IMR-90 (cell line): ENCODE measurements around the gene DNMT3A. TPM values are rescaled to one million over a fixed set of nuclear protein-coding genes. Genes with fewer than 3 reads are reported as not detected.

Experiments used
- ATAC-seq: fragments of 200-7000 bp; cut with Tn5 transposase; 2 replicates; pipeline ENCODE4 v1.9.1; 2020; ENCODE audit warnings: low read depth, mild to moderate bottlenecking, moderate library complexity
- BruUV-seq: library from RNA; stranded (reverse); fragments of 400-500 nt; replicated peaks from 2 replicates; lab custom pipeline; 2021; lab: Mats Ljungman, UMichigan
- CTCF ChIA-PET: fragments of 300-600 bp; formaldehyde crosslinking; extraction: SDS; loops from one replicate; lab custom pipeline; 2021; ENCODE audit warnings: antibody characterized with exemption; lab: Yijun Ruan, JAX
- POLR2A ChIA-PET: fragments of 300-600 bp; sonication (Branson Sonifier 250); formaldehyde crosslinking; loops from one replicate; lab custom pipeline; 2022; ENCODE audit warnings: antibody characterized with exemption; ENCODE audit not compliant: unreplicated experiment; lab: Charles Lee
- DNase-seq: peaks from one replicate; pipeline ENCODE4 v3.0.0; 2013
- H2AFZ ChIP-seq: replicated peaks from 2 replicates; pipeline ENCODE3; 2013; ENCODE audit warnings: low read length, mild to moderate bottlenecking; ENCODE audit not compliant: poor library complexity
- H2AK5ac ChIP-seq: 2 replicates; pipeline ENCODE4 v1.6.1; 2013; ENCODE audit warnings: low read depth, low read length, inconsistent platforms
- H2AK9ac ChIP-seq: replicated peaks from 2 replicates; pipeline ENCODE3; 2013; ENCODE audit warnings: mild to moderate bottlenecking, low read depth, low read length, moderate library complexity; ENCODE audit not compliant: poor library complexity
- H2BK120ac ChIP-seq: 2 replicates; pipeline ENCODE4 v1.6.1; 2013; ENCODE audit warnings: low read depth, low read length, inconsistent platforms
- H2BK15ac ChIP-seq: 3 replicates; pipeline ENCODE4 v1.6.1; 2013; ENCODE audit warnings: low read depth, low read length, inconsistent platforms
- H2BK20ac ChIP-seq: 2 replicates; pipeline ENCODE4 v1.6.1; 2013; ENCODE audit warnings: low read depth, mild to moderate bottlenecking, inconsistent platforms, low read length, moderate library complexity
- H2BK5ac ChIP-seq: 2 replicates; pipeline ENCODE4 v1.6.1; 2013; ENCODE audit warnings: mild to moderate bottlenecking, low read depth, low read length, inconsistent platforms; ENCODE audit not compliant: poor library complexity, severe bottlenecking
- H3K14ac ChIP-seq: replicated peaks from 2 replicates; pipeline ENCODE4 v1.6.1; 2013; ENCODE audit warnings: low read depth, low read length, inconsistent platforms
- H3K18ac ChIP-seq: 2 replicates; pipeline ENCODE4 v1.6.1; 2013; ENCODE audit warnings: low read depth, low read length, control low read depth
- H3K23ac ChIP-seq: 2 replicates; pipeline ENCODE4 v1.6.1; 2013; ENCODE audit warnings: low read depth, low read length, inconsistent platforms
- H3K27ac ChIP-seq: 2 replicates; pipeline ENCODE4 v1.5.1; 2013; ENCODE audit warnings: mild to moderate bottlenecking, control low read depth, low read length; ENCODE audit not compliant: insufficient read depth
- H3K27me3 ChIP-seq: 2 replicates; pipeline ENCODE4 v1.6.1; 2013; ENCODE audit warnings: low read length; ENCODE audit not compliant: control insufficient read depth, insufficient read depth
- H3K36me3 ChIP-seq: 2 replicates; pipeline ENCODE4 v1.6.1; 2013; ENCODE audit warnings: low read length, mixed read lengths; ENCODE audit not compliant: control insufficient read depth, insufficient read depth
- H3K4ac ChIP-seq: 2 replicates; pipeline ENCODE4 v1.6.1; 2013; ENCODE audit warnings: low read depth, low read length, inconsistent platforms
- H3K4me1 ChIP-seq: 2 replicates; pipeline ENCODE4 v1.6.1; 2013; ENCODE audit warnings: low read length, mixed read lengths; ENCODE audit not compliant: control insufficient read depth, insufficient read depth
- H3K4me2 ChIP-seq: 2 replicates; pipeline ENCODE4 v1.6.1; 2013; ENCODE audit warnings: low read depth, mild to moderate bottlenecking, control low read depth, low read length, moderate library complexity
- H3K4me3 ChIP-seq: 2 replicates; pipeline ENCODE4 v1.5.1; 2013; ENCODE audit warnings: low read depth, mild to moderate bottlenecking, control low read depth, low read length, moderate library complexity; ENCODE audit not compliant: insufficient read depth
- H3K56ac ChIP-seq: 2 replicates; pipeline ENCODE4 v1.6.1; 2013; ENCODE audit warnings: low read length, inconsistent platforms; ENCODE audit not compliant: insufficient read depth; ENCODE audit errors: extremely low read depth
- H3K79me1 ChIP-seq, 2 experiments: 2 replicates each; pipeline ENCODE4 v1.6.1; 2013; ENCODE audit warnings: low read length in 2 of 2, inconsistent platforms in 1 of 2, low read depth in 1 of 2
- H3K9ac ChIP-seq: 2 replicates; pipeline ENCODE4 v1.6.1; 2013; ENCODE audit warnings: low read depth, low read length, control low read depth
- H3K9me1 ChIP-seq: 2 replicates; pipeline ENCODE4 v1.6.1; 2013; ENCODE audit warnings: low read length, inconsistent platforms; ENCODE audit not compliant: insufficient read depth
- H3K9me3 ChIP-seq: 2 replicates; pipeline ENCODE4 v1.6.1; 2013; ENCODE audit warnings: low read length; ENCODE audit not compliant: control insufficient read depth, insufficient read depth
- H4K20me1 ChIP-seq: 2 replicates; pipeline ENCODE4 v1.6.1; 2013; ENCODE audit warnings: low read length, inconsistent platforms; ENCODE audit not compliant: insufficient read depth
- H4K5ac ChIP-seq: 2 replicates; pipeline ENCODE4 v1.6.1; 2013; ENCODE audit warnings: mild to moderate bottlenecking, low read depth, low read length, control low read depth
- H4K8ac ChIP-seq, 2 experiments: 2 replicates each; pipeline ENCODE4 v1.6.1; 2013; ENCODE audit warnings: low read depth in 2 of 2, low read length in 2 of 2, control low read depth in 1 of 2, inconsistent platforms in 1 of 2
- H4K91ac ChIP-seq: 2 replicates; pipeline ENCODE4 v1.6.1; 2013; ENCODE audit warnings: low read depth, low read length, inconsistent platforms; ENCODE audit not compliant: insufficient read depth
- BHLHE40 ChIP-seq: fragments of 150-350 bp; IDR thresholded peaks from 2 replicates; pipeline ENCODE4 v1.6.1; 2016; ENCODE audit warnings: mild to moderate bottlenecking, low read depth, low read length
- CEBPB ChIP-seq: IDR thresholded peaks from 2 replicates; pipeline ENCODE4 v1.6.1; 2012; ENCODE audit warnings: low read depth, low read length, improper control_type of control experiment
- CHD1 ChIP-seq: IDR thresholded peaks from 2 replicates; pipeline ENCODE4 v1.6.1; 2012; ENCODE audit warnings: low read depth, low read length, improper control_type of control experiment
- FOS ChIP-seq: fragments of 150-350 bp; IDR thresholded peaks from 2 replicates; pipeline ENCODE4 v1.6.1; 2016; ENCODE audit warnings: low read depth, low read length
- MAFK ChIP-seq: IDR thresholded peaks from 2 replicates; pipeline ENCODE4 v1.6.1; 2012; ENCODE audit warnings: low read depth, low read length, improper control_type of control experiment
- MAZ ChIP-seq: IDR thresholded peaks from 2 replicates; pipeline ENCODE4 v1.6.1; 2012; ENCODE audit warnings: low read depth, mild to moderate bottlenecking, low read length, improper control_type of control experiment, moderate library complexity, borderline replicate concordance
- MXI1 ChIP-seq: IDR thresholded peaks from 2 replicates; pipeline ENCODE4 v1.6.1; 2012; ENCODE audit warnings: low read depth, mild to moderate bottlenecking, low read length, moderate library complexity, borderline replicate concordance
- NFE2L2 ChIP-seq: fragments of 150-350 bp; IDR thresholded peaks from 2 replicates; pipeline ENCODE4 v1.6.1; 2016; ENCODE audit warnings: low read depth, mild to moderate bottlenecking, low read length
- POLR2A ChIP-seq: IDR thresholded peaks from 2 replicates; pipeline ENCODE4 v1.6.1; 2012; ENCODE audit warnings: mild to moderate bottlenecking, low read depth, low read length
- RAD21 ChIP-seq: IDR thresholded peaks from 2 replicates; pipeline ENCODE4 v1.6.1; 2012; ENCODE audit warnings: low read length, improper control_type of control experiment
- RCOR1 ChIP-seq: IDR thresholded peaks from 2 replicates; pipeline ENCODE4 v1.6.1; 2012; ENCODE audit warnings: mild to moderate bottlenecking, low read length, improper control_type of control experiment; ENCODE audit not compliant: insufficient replicate concordance
- RFX5 ChIP-seq: IDR thresholded peaks from 2 replicates; pipeline ENCODE4 v1.8.0; 2012; ENCODE audit warnings: low read depth, mild to moderate bottlenecking, low read length, moderate library complexity
- SMC3 ChIP-seq: fragments of 150-350 bp; IDR thresholded peaks from 2 replicates; pipeline ENCODE4 v1.6.1; 2016; ENCODE audit warnings: low read depth, mild to moderate bottlenecking, antibody characterized with exemption, low read length, moderate library complexity
- USF2 ChIP-seq: fragments of 150-350 bp; IDR thresholded peaks from 2 replicates; pipeline ENCODE4 v1.6.1; 2017; ENCODE audit warnings: mild to moderate bottlenecking, antibody characterized with exemption, low read length, low read depth
- WGBS, 2 experiments: methylation state at CpG; one replicate each; pipeline versions ENCODE4 v1.1.5 to v1.1.7; 2013; ENCODE audit warnings: missing lambda C conversion rate in 2 of 2; ENCODE audit not compliant: insufficient read length in 1 of 2; ENCODE audit errors: extremely low coverage in 2 of 2; 5-methylcytosine and 5-hydroxymethylcytosine counted together
- dilution Hi-C: fragments of 300-500 bp; cut with HindIII; formaldehyde crosslinking; loops from one replicate; pipeline ENCODE4 v1.14.3; 2018; ENCODE audit warnings: low sequenced_read_pairs; ENCODE audit not compliant: unreplicated experiment
- in situ Hi-C: fragments of 300-500 bp; cut with MboI; formaldehyde crosslinking; loops from 3 replicates; pipeline ENCODE4 v1.14.3; 2019; ENCODE audit warnings: low sequenced_read_pairs, inconsistent platforms, mixed read lengths
- intact Hi-C: fragments of 100-400 bp; cut with micrococcal nuclease; formaldehyde crosslinking; loops from 2 replicates; pipeline ENCODE4 v1.10.0; 2022
- polyA plus RNA-seq, 3 experiments: library from polyadenylated mRNA; depleted of rRNA; stranded (reverse); fragments of >200 nt; gene quantifications; 2 replicates each; pipeline ENCODE4 v1.2.3, GENCODE V29; 2012; ENCODE audit warnings: low replicate concordance in 1 of 3
- total RNA-seq: library from RNA; depleted of rRNA; stranded (reverse); fragments of >200 nt; gene quantifications from 2 replicates; pipeline ENCODE4 v1.2.3, GENCODE V29; 2012
- TF ChIP-seq, protein P1 (sequence below): conservative IDR thresholded peaks from 2 replicates; pipeline ENCODE4 v1.5.1; 2012; ENCODE audit warnings: mild to moderate bottlenecking, low read depth, low read length, improper control_type of control experiment
- TF ChIP-seq, protein P2 (sequence below): fragments of 150-350 bp; IDR thresholded peaks from 2 replicates; pipeline ENCODE4 v1.6.1; 2016; ENCODE audit warnings: low read depth, mild to moderate bottlenecking, low read length, moderate library complexity, borderline replicate concordance

The DNMT3A gene
- total and polyA plus RNA-seq, 2 of the 4 experiments (the other 2 are of a cell fraction) = 4.4 to 9.7 TPM

- POLR2A ChIA-PET = no interaction called here
- Histone ChIP-seq H2BK20ac (no peak overlapping the region), H2BK15ac (no peak overlapping the region), H3K27me3 (peaks cover 4% of the 10 kb centered on the region), H3K56ac (no peak overlapping the region), H3K23ac (no peak overlapping the region), H3K9me3 (no peaks in the 10 kb centered on the region), H3K18ac (no peak overlapping the region), H3K4me1 (no peaks in the 10 kb centered on the region), H4K91ac (no peak overlapping the region), H2AFZ (no peak overlapping the region), H3K4me2 (no peak overlapping the region), H2AK5ac (no peak overlapping the region), H3K9me1 (no peaks in the 10 kb centered on the region), H3K9ac (no peak overlapping the region), H3K4ac (no peak overlapping the region), H4K8ac (no peak overlapping the region), H2BK5ac (no peak overlapping the region), H3K14ac (no peak overlapping the region), H3K27ac (no peak overlapping the region), H4K5ac (no peak overlapping the region), H2AK9ac (no peak overlapping the region), H4K20me1 (no peaks in the 10 kb centered on the region), H3K36me3 (no peaks in the 10 kb centered on the region), H3K79me1 (no peaks in the 10 kb centered on the region), H3K4me3 (no peak overlapping the region), H2BK120ac (no peak overlapping the region)
- DNase-seq (no peak), ATAC-seq (no peak)
- in situ Hi-C loops = no loop called here
- TF ChIP-seq, protein P1, sequence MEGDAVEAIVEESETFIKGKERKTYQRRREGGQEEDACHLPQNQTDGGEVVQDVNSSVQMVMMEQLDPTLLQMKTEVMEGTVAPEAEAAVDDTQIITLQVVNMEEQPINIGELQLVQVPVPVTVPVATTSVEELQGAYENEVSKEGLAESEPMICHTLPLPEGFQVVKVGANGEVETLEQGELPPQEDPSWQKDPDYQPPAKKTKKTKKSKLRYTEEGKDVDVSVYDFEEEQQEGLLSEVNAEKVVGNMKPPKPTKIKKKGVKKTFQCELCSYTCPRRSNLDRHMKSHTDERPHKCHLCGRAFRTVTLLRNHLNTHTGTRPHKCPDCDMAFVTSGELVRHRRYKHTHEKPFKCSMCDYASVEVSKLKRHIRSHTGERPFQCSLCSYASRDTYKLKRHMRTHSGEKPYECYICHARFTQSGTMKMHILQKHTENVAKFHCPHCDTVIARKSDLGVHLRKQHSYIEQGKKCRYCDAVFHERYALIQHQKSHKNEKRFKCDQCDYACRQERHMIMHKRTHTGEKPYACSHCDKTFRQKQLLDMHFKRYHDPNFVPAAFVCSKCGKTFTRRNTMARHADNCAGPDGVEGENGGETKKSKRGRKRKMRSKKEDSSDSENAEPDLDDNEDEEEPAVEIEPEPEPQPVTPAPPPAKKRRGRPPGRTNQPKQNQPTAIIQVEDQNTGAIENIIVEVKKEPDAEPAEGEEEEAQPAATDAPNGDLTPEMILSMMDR = no peak
- TF ChIP-seq RCOR1 (no peak), CEBPB (no peak), RAD21 (no peak), FOS (no peak), BHLHE40 (no peak), MXI1 (no peak), RFX5 (no peak), MAFK (no peak), SMC3 (no peak), CHD1 (no peak), USF2 (no peak), POLR2A (no peak), NFE2L2 (no peak), MAZ (no peak)
- TF ChIP-seq, protein P2, sequence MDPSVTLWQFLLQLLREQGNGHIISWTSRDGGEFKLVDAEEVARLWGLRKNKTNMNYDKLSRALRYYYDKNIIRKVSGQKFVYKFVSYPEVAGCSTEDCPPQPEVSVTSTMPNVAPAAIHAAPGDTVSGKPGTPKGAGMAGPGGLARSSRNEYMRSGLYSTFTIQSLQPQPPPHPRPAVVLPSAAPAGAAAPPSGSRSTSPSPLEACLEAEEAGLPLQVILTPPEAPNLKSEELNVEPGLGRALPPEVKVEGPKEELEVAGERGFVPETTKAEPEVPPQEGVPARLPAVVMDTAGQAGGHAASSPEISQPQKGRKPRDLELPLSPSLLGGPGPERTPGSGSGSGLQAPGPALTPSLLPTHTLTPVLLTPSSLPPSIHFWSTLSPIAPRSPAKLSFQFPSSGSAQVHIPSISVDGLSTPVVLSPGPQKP = no peak
- no TSS peak for BruUV-seq
- 91% methylated on average over 4 of the region's 7 CpGs; no CpG with 5 or more reads in 1 of the 2 experiments for WGBS, 2 experiments
- CTCF ChIA-PET = no interaction called here
- intact Hi-C loops = loop anchor here (5.0 kb wide), 1 partner anchor 299 kb away; no protein-coding TSS in a partner anchor
- dilution Hi-C loops = no loop called here
Measured at GRCh38 chr2:25363733-25364132, 22.0 kb upstream of the DNMT3A start.
